ENCODE measurements around the gene PLTP. TPM values are rescaled to one million over a fixed set of nuclear protein-coding genes. Genes with fewer than 3 reads are reported as not detected.

Gene PLTP
- total RNA-seq, 1 donor from 2014 or later, result 48.5 TPM

- DNase-seq (ENCODE audit: low spot score), result no peak
- Mint-ChIP-seq H3K9me3 (ENCODE audit: low read depth) (no peaks in the 10 kb centered on the region), H3K36me3 (ENCODE audit: low read depth) (no peaks in the 10 kb centered on the region), H3K27me3 (ENCODE audit: low read depth) (no peaks in the 10 kb centered on the region), H3K4me3 (ENCODE audit: unreplicated experiment) (no peak overlapping the region), H3K27ac (ENCODE audit: unreplicated experiment) (no peak overlapping the region), H3K4me1 (ENCODE audit: low read depth) (peaks cover 8% of the 10 kb centered on the region)
- no peak for TF ChIP-seq CTCF (IDR thresholded peaks at IDR 0.05)
These were observed 44.7 kb downstream of the PLTP start for GRCh38 chr20:45867136-45867818.

GRCh38 chr20:45866454-45866853 lies 45.5 kb downstream of the PLTP start:
- Mint-ChIP-seq H3K4me1 (ENCODE audit: low read depth) (peaks cover 8% of the 10 kb centered on the region), H3K27ac (ENCODE audit: unreplicated experiment) (no peak overlapping the region)

GRCh38 chr20:45863543-45864470 lies 48.1 kb downstream of the PLTP start:
- TF ChIP-seq CTCF (IDR thresholded peaks at IDR 0.05), result no peak
- DNase-seq (ENCODE audit: low spot score), result no peak
- Mint-ChIP-seq H3K27ac (ENCODE audit: unreplicated experiment) (no peak overlapping the region), H3K36me3 (ENCODE audit: low read depth) (peaks cover 3% of the 10 kb centered on the region), H3K27me3 (ENCODE audit: low read depth) (no peaks in the 10 kb centered on the region), H3K4me3 (ENCODE audit: unreplicated experiment) (no peak overlapping the region), H3K9me3 (ENCODE audit: low read depth) (no peaks in the 10 kb centered on the region), H3K4me1 (ENCODE audit: low read depth) (peaks cover 26% of the 10 kb centered on the region)

More at GRCh38 chr20:45866454-45866853, 45.5 kb downstream of the PLTP start:
- no peaks in the 10 kb centered on the region for H3K36me3 Mint-ChIP-seq (ENCODE audit: low read depth)
- no peak for TF ChIP-seq CTCF (IDR thresholded peaks at IDR 0.05)
- no peaks in the 10 kb centered on the region for H3K27me3 Mint-ChIP-seq (ENCODE audit: low read depth)
- no peaks in the 10 kb centered on the region for H3K9me3 Mint-ChIP-seq (ENCODE audit: low read depth)
- no peak overlapping the region for H3K4me3 Mint-ChIP-seq (ENCODE audit: unreplicated experiment)
- DNase-seq (ENCODE audit: low spot score), result no peak

GRCh38 chr20:45861221-45862075 lies 50.5 kb downstream of the PLTP start:
- Mint-ChIP-seq H3K36me3 (ENCODE audit: low read depth) (peaks cover 3% of the 10 kb centered on the region), H3K4me1 (ENCODE audit: low read depth) (peaks cover 35% of the 10 kb centered on the region), H3K4me3 (ENCODE audit: unreplicated experiment) (no peak overlapping the region), H3K27me3 (ENCODE audit: low read depth) (no peaks in the 10 kb centered on the region), H3K9me3 (ENCODE audit: low read depth) (no peaks in the 10 kb centered on the region), H3K27ac (ENCODE audit: unreplicated experiment) (no peak overlapping the region)
- DNase-seq (ENCODE audit: low spot score), result no peak
- no peak for TF ChIP-seq CTCF (IDR thresholded peaks at IDR 0.05)
